ENCODE data around the gene ALX3.
"Not testable (repeated sequence)": the region's sequence is repeated elsewhere in the genome, so short reads cannot be mapped to it uniquely, and the experiment has no call there.

The ALX3 gene

GRCh38 chr1:110088739-110089316, 18.4 kb upstream of the ALX3 start:
- no peak for DNase-seq

GRCh38 chr1:110087812-110088738, 17.6 kb upstream of the ALX3 start:
- peak; percentile 35 for DNase-seq

- DNase-seq = no peak
Observed at GRCh38 chr1:110086961-110087360, 16.5 kb upstream of the ALX3 start.

GRCh38 chr1:110085671-110086070, 15.2 kb upstream of the ALX3 start:
- DNase-seq = no peak

- DNase-seq = no peak
Observed at GRCh38 chr1:110084227-110085078, 14.0 kb upstream of the ALX3 start.

- DNase-seq = no peak
Observed at GRCh38 chr1:110083866-110084226, 13.4 kb upstream of the ALX3 start.

GRCh38 chr1:110083061-110083865, 12.8 kb upstream of the ALX3 start:
- DNase-seq = no peak

GRCh38 chr1:110082477-110082876, 12.0 kb upstream of the ALX3 start:
- DNase-seq = no peak

- no peak for DNase-seq
Observed at GRCh38 chr1:110081061-110081460, 10.6 kb upstream of the ALX3 start.

- DNase-seq = not testable (repeated sequence)
Observed at GRCh38 chr1:110079995-110080394, 9.5 kb upstream of the ALX3 start.

- no peak for DNase-seq
Observed at GRCh38 chr1:110076789-110077500, 6.5 kb upstream of the ALX3 start.

- no peak for DNase-seq
Observed at GRCh38 chr1:110074166-110074565, 3.7 kb upstream of the ALX3 start.

GRCh38 chr1:110070282-110070669, 196 bp downstream of the ALX3 start:
- DNase-seq = no peak

GRCh38 chr1:110069404-110070281, 829 bp downstream of the ALX3 start:
- no peak for DNase-seq

- no peak for DNase-seq
Observed at GRCh38 chr1:110068646-110069403, 1.6 kb downstream of the ALX3 start.

- no peak for DNase-seq
Observed at GRCh38 chr1:110067893-110068645, 2.4 kb downstream of the ALX3 start.

GRCh38 chr1:110067479-110067892, 3.0 kb downstream of the ALX3 start:
- no peak for DNase-seq

GRCh38 chr1:110065841-110066240, 4.6 kb downstream of the ALX3 start:
- no peak for DNase-seq

- DNase-seq = no peak
Observed at GRCh38 chr1:110064576-110065337, 5.7 kb downstream of the ALX3 start.

Data from NCI-H1048 (cell line).